Endothelial cell of umbilical vein (primary cell): Measurements from ENCODE around the gene PLXDC1. TPM values are rescaled to one million over a fixed set of nuclear protein-coding genes. Genes with fewer than 3 reads are reported as not detected.

Experiments used
- BruUV-seq: library from RNA; stranded (reverse); fragments of 400-500 nt; replicated peaks from 2 replicates; lab custom pipeline; 2021; lab: Mats Ljungman, UMichigan
- CTCF ChIA-PET: fragments of 300-600, 350-600 bp; sonication (Branson Sonifier 250); formaldehyde crosslinking; loops from one replicate; lab custom pipeline; 2021; ENCODE audit warnings: antibody characterized with exemption, inconsistent platforms; lab: Charles Lee
- POLR2A ChIA-PET: fragments of 300-600, 350-600 bp; sonication (Branson Sonifier 250); formaldehyde crosslinking; loops from one replicate; lab custom pipeline; 2021; ENCODE audit warnings: antibody characterized with exemption, inconsistent platforms; lab: Charles Lee
- DNase-seq: peaks from one replicate; pipeline ENCODE4 v3.0.0-alpha.2; 2011; ENCODE audit warnings: low read depth, low spot score
- FAIRE-seq: peaks from 2 replicates; lab custom pipeline; 2011; peaks lifted over from hg19 to GRCh38; lab: Jason Lieb, UNC
- H2AFZ ChIP-seq: 2 replicates; pipeline ENCODE4 v1.6.0; 2012; ENCODE audit warnings: low read depth, low read length, control low read depth, inconsistent platforms
- H3K27ac ChIP-seq: 2 replicates; pipeline ENCODE4 v1.5.1; 2011; ENCODE audit warnings: low read depth, mild to moderate bottlenecking, control low read depth, low read length, moderate library complexity; ENCODE audit not compliant: insufficient read depth
- H3K27me3 ChIP-seq, 2 experiments: 2 replicates each; pipeline versions ENCODE4 v1.6.0 to v1.6.1; 2011; ENCODE audit warnings: low read length in 2 of 2, mixed read lengths in 1 of 2; ENCODE audit not compliant: control insufficient read depth in 2 of 2, insufficient read depth in 2 of 2
- H3K36me3 ChIP-seq, 2 experiments: 2 replicates in 1 of 2; 3 replicates in 1 of 2; pipeline ENCODE4 v1.5.1; 2011; ENCODE audit warnings: low read length in 2 of 2, mild to moderate bottlenecking in 1 of 2, moderate library complexity in 1 of 2; ENCODE audit not compliant: control insufficient read depth in 2 of 2, insufficient read depth in 2 of 2; ENCODE audit errors: extremely low read depth in 1 of 2
- H3K4me1 ChIP-seq: 3 replicates; pipeline ENCODE4 v1.5.1; 2011; ENCODE audit warnings: mild to moderate bottlenecking, low read length; ENCODE audit not compliant: control insufficient read depth, insufficient read depth; ENCODE audit errors: extremely low read depth
- H3K4me2 ChIP-seq: 2 replicates; pipeline ENCODE4 v1.6.1; 2011; ENCODE audit warnings: low read length, control low read depth, mixed read lengths; ENCODE audit not compliant: insufficient read depth
- H3K4me3 ChIP-seq, 3 experiments: fragments of 200-600 bp in 1 of 3; sonication (generic), shearing (Covaris generic) in 1 of 3; replicated peaks in 1 of 3; 2 replicates each; pipeline ENCODE4 v1.5.1; 2011 to 2016; ENCODE audit warnings: control low read depth in 3 of 3, low read length in 3 of 3, mild to moderate bottlenecking in 2 of 3, inconsistent platforms in 1 of 3, low read depth in 1 of 3, moderate library complexity in 1 of 3; ENCODE audit not compliant: insufficient read depth in 1 of 3
- H3K79me2 ChIP-seq: 2 replicates; pipeline ENCODE4 v1.6.0; 2012; ENCODE audit warnings: low read length, inconsistent platforms; ENCODE audit not compliant: control insufficient read depth, insufficient read depth
- H3K9ac ChIP-seq: replicated peaks from 2 replicates; pipeline ENCODE3; 2011; ENCODE audit warnings: low read length, control low read depth; ENCODE audit not compliant: insufficient read depth; ENCODE audit errors: extremely low read depth
- H3K9me1 ChIP-seq: replicated peaks from 3 replicates; pipeline ENCODE4 v1.6.0; 2011; ENCODE audit warnings: mild to moderate bottlenecking, low read length; ENCODE audit not compliant: control insufficient read depth, insufficient read depth; ENCODE audit errors: extremely low read depth
- H3K9me3 ChIP-seq: replicated peaks from 2 replicates; pipeline ENCODE4 v1.5.1; 2012; ENCODE audit warnings: low read length, inconsistent platforms; ENCODE audit not compliant: control insufficient read depth, insufficient read depth
- H4K20me1 ChIP-seq: replicated peaks from 2 replicates; pipeline ENCODE3; 2011; ENCODE audit warnings: mild to moderate bottlenecking, low read length; ENCODE audit not compliant: control insufficient read depth, insufficient read depth; ENCODE audit errors: extremely low read depth
- GATA2 ChIP-seq: IDR thresholded peaks from 2 replicates; pipeline ENCODE4 v1.7.0; 2011; ENCODE audit warnings: low read depth, mild to moderate bottlenecking, moderate library complexity, mixed read lengths, low read length; ENCODE audit not compliant: insufficient read length, insufficient read depth
- POLR2AphosphoS5 ChIP-seq: IDR thresholded peaks from 2 replicates; pipeline ENCODE4 v1.6.1; 2012; ENCODE audit warnings: low read depth, mild to moderate bottlenecking, control low read depth, low read length, moderate library complexity; ENCODE audit not compliant: insufficient read depth
- dilution Hi-C: fragments of 300-500 bp; cut with MboI; formaldehyde crosslinking; loops from one replicate; pipeline ENCODE4 v1.15.0; 2019; ENCODE audit warnings: low sequenced_read_pairs; ENCODE audit not compliant: extremely low pct_ligation_motif_present
- intact Hi-C: fragments of 100-400 bp; cut with micrococcal nuclease; formaldehyde crosslinking; loops from one replicate; pipeline ENCODE4 v1.10.0; 2022
- polyA plus RNA-seq, 4 experiments: library from polyadenylated mRNA; depleted of rRNA in 3 of 4; stranded (reverse) in 3 of 4; unstranded in 1 of 4; fragments of >200 nt; gene quantifications; 2 replicates each; pipeline versions ENCODE4 v1.2.1 to v1.2.3, GENCODE V29; 2011 to 2012; ENCODE audit warnings: missing spikeins in 1 of 4
- total RNA-seq: library from RNA; stranded (reverse); gene quantifications from 2 replicates; pipeline ENCODE4 v1.2.3, GENCODE V29; 2021
- TF ChIP-seq, protein P1 (sequence below), 2 donors: IDR thresholded peaks; 1 replicate in 1 of 2; 2 replicates in 1 of 2; pipeline ENCODE4 v1.5.1; 2011; ENCODE audit warnings: low read length in 2 of 2, mild to moderate bottlenecking in 2 of 2, moderate library complexity in 2 of 2, control low read depth in 1 of 2, inconsistent platforms in 1 of 2, low read depth in 1 of 2; ENCODE audit not compliant: insufficient read depth in 1 of 2; ENCODE audit errors: extremely low read depth in 1 of 2
- TF ChIP-seq, protein P2 (sequence below): IDR thresholded peaks from 2 replicates; pipeline ENCODE4 v1.6.1; 2011; ENCODE audit not compliant: insufficient read depth, insufficient read length

PLXDC1 gene
- total and polyA plus RNA-seq, 2 donors (not counting 3 experiments of a cell fraction or from before 2014, with no cell fraction given): 0.03 TPM; not detected in 1

DNA sequence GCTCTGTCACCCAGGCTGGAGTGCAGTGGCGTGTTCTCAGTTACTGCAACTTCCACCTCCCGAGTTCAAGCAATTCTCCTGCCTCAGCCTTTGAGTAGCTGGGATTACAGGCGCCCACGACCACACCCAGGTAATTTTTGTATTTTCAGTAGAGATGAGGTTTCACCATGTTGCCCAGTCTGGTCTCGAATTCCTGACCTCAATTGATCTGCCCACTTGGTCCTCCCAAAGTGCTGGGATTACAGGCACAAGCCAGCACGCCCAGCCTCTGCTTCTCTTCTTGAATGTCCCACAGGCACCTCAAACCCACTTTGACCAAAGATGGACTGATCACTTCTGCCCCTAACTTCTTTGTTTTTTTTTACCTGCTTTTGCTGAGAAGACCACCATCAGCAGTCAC is 19.1 kb upstream of the PLXDC1 start:
- BruUV-seq: no TSS peak
- intact Hi-C loops (no loop called here), dilution Hi-C loops (no loop called here)
- no peak overlapping the region for H3K4me3 ChIP-seq
- H3K4me1 ChIP-seq: peaks cover 1% of the 10 kb centered on the region
- H3K79me2 ChIP-seq: no peaks in the 10 kb centered on the region
- no peak overlapping the region for H3K9ac ChIP-seq
- no peak overlapping the region for H2AFZ ChIP-seq
- H3K9me3 ChIP-seq: no peaks in the 10 kb centered on the region
- no peak for DNase-seq
- ChIA-PET POLR2A (no interaction called here), CTCF (interaction anchor here (1.7 to 11.0 kb wide), 2 partner anchors 62 to 187 kb away, joined by 6 to 130 read pairs; no protein-coding TSS in a partner anchor)
- TF ChIP-seq GATA2: no peak
- TF ChIP-seq, protein P1, sequence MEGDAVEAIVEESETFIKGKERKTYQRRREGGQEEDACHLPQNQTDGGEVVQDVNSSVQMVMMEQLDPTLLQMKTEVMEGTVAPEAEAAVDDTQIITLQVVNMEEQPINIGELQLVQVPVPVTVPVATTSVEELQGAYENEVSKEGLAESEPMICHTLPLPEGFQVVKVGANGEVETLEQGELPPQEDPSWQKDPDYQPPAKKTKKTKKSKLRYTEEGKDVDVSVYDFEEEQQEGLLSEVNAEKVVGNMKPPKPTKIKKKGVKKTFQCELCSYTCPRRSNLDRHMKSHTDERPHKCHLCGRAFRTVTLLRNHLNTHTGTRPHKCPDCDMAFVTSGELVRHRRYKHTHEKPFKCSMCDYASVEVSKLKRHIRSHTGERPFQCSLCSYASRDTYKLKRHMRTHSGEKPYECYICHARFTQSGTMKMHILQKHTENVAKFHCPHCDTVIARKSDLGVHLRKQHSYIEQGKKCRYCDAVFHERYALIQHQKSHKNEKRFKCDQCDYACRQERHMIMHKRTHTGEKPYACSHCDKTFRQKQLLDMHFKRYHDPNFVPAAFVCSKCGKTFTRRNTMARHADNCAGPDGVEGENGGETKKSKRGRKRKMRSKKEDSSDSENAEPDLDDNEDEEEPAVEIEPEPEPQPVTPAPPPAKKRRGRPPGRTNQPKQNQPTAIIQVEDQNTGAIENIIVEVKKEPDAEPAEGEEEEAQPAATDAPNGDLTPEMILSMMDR (IDR thresholded peaks at IDR 0.05; ENCODE audit: extremely low read depth in 1 of 2, insufficient read depth in 1 of 2, low read depth in 1 of 2, low read length in 2 of 2): no peak
- TF ChIP-seq POLR2AphosphoS5: no peak
- H3K27ac ChIP-seq: no peak overlapping the region
- H4K20me1 ChIP-seq: no peaks in the 10 kb centered on the region
- no peaks in the 10 kb centered on the region for H3K36me3 ChIP-seq
- no peak for FAIRE-seq
- H3K9me1 ChIP-seq: no peaks in the 10 kb centered on the region
- H3K27me3 ChIP-seq: peaks cover 18 to 21% of the 10 kb centered on the region in 2 experiments
- no peak overlapping the region for H3K4me2 ChIP-seq

DNA sequence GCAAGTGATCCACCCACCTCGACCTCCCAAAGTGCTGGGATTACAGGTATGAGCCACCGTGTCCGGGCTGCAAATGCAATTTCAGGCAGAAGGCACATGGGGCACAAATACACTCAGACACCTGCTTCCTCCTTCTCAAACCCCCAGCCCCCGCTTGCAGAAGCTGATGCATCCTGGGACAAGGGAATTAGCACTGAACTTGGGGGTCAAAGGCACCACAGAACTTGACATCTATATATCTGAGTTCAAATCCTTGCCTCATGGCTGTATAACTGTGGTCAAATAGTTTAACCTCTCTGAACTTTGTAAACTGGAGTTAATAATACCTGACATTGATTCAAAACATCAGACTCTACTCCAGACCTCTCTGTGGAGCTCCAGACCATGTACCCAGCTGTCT is 18.7 kb upstream of the PLXDC1 start:
- no peak overlapping the region for H3K27ac ChIP-seq
- no peak overlapping the region for H3K9ac ChIP-seq
- no peak for DNase-seq
- dilution Hi-C loops (no loop called here), intact Hi-C loops (no loop called here)
- peaks cover 3% of the 10 kb centered on the region for H3K4me1 ChIP-seq
- no peaks in the 10 kb centered on the region for H3K9me3 ChIP-seq
- H3K36me3 ChIP-seq: no peaks in the 10 kb centered on the region
- peaks cover 22 to 26% of the 10 kb centered on the region in 2 experiments for H3K27me3 ChIP-seq
- FAIRE-seq: no peak
- TF ChIP-seq, protein P2, sequence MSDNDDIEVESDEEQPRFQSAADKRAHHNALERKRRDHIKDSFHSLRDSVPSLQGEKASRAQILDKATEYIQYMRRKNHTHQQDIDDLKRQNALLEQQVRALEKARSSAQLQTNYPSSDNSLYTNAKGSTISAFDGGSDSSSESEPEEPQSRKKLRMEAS: no peak
- no peak for TF ChIP-seq GATA2
- TF ChIP-seq POLR2AphosphoS5: no peak
- H3K79me2 ChIP-seq: no peaks in the 10 kb centered on the region
- H3K9me1 ChIP-seq: no peaks in the 10 kb centered on the region
- H3K4me2 ChIP-seq: no peak overlapping the region
- ChIA-PET POLR2A (no interaction called here), CTCF (interaction anchor here (1.2 to 11.0 kb wide), 3 partner anchors 9 to 186 kb away, joined by 3 to 130 read pairs (median 6); no protein-coding TSS in a partner anchor)
- H2AFZ ChIP-seq: no peak overlapping the region
- no peaks in the 10 kb centered on the region for H4K20me1 ChIP-seq
- BruUV-seq: no TSS peak
- no peak overlapping the region for H3K4me3 ChIP-seq
